ENCODE data around the gene RAB7A. TPM values are rescaled to one million over a fixed set of nuclear protein-coding genes. Genes with fewer than 3 reads are reported as not detected.

The RAB7A gene
- total and polyA plus RNA-seq, 11 donors = 143 to 343 (median 253) TPM

GRCh38 chr3:128701342-128702212, 24.4 kb upstream of the RAB7A start:
- intact Hi-C loops (cut with DNase I) = no loop called here
- Histone ChIP-seq H3K9me3 (no peaks in the 10 kb centered on the region), H3K27ac (peak overlapping the region in 1 of 12 donors; percentile 14), H3K4me1 (peaks cover 0 to 29% (median 0%) of the 10 kb centered on the region in 12 donors), H3K27me3 (no peaks in the 10 kb centered on the region), H3K36me3 (no peaks in the 10 kb centered on the region), H3K4me3 (no peak overlapping the region)
- TF ChIP-seq CTCF (IDR thresholded peaks at IDR 0.05) (no peak), POLR2A (IDR thresholded peaks at IDR 0.05) (no peak)
- peak in 2 of 5 donors; percentile 26 to 51 for DNase-seq
- WGBS, 4 donors = 69 to 80% (median 73%) methylated on average over 11 of the region's 11 CpGs
- no peak for ATAC-seq

GRCh38 chr3:128702391-128702790, 23.6 kb upstream of the RAB7A start:
- no peak for TF ChIP-seq POLR2A (IDR thresholded peaks at IDR 0.05)
- TF ChIP-seq CTCF (IDR thresholded peaks at IDR 0.05) = no peak
- WGBS, 4 donors = 92 to 96% (median 94%) methylated on average over 3 of the region's 3 CpGs
- H3K4me3 ChIP-seq = no peak overlapping the region

GRCh38 chr3:128703561-128703960, 22.4 kb upstream of the RAB7A start:
- ATAC-seq (no peak), DNase-seq (no peak)
- Histone ChIP-seq H3K4me1 (peaks cover 0 to 22% (median 0%) of the 10 kb centered on the region in 12 donors), H3K4me3 (no peak overlapping the region), H3K27me3 (no peaks in the 10 kb centered on the region), H3K36me3 (no peaks in the 10 kb centered on the region), H3K9me3 (no peaks in the 10 kb centered on the region), H3K27ac (no peak overlapping the region)
- TF ChIP-seq POLR2A (IDR thresholded peaks at IDR 0.05) = no peak
- TF ChIP-seq CTCF (IDR thresholded peaks at IDR 0.05) = no peak
- intact Hi-C loops (cut with DNase I) = no loop called here
- 90 to 97% (median 95%) methylated on average over 5 of the region's 5 CpGs for whole genome bisulfite sequencing, 4 donors

More at GRCh38 chr3:128702391-128702790, 23.6 kb upstream of the RAB7A start:
- peaks cover 0 to 29% (median 0%) of the 10 kb centered on the region in 12 donors for H3K4me1 ChIP-seq
- H3K36me3 ChIP-seq = no peaks in the 10 kb centered on the region
- H3K27me3 ChIP-seq = no peaks in the 10 kb centered on the region
- intact Hi-C loops (cut with DNase I) = no loop called here
- no peak for ATAC-seq
- no peak for DNase-seq
- H3K27ac ChIP-seq = no peak overlapping the region
- H3K9me3 ChIP-seq = no peaks in the 10 kb centered on the region

GRCh38 chr3:128706086-128706615, 19.8 kb upstream of the RAB7A start:
- Histone ChIP-seq H3K9me3 (no peaks in the 10 kb centered on the region), H3K4me1 (peaks cover 0 to 22% (median 0%) of the 10 kb centered on the region in 12 donors), H3K36me3 (no peaks in the 10 kb centered on the region), H3K27ac (no peak overlapping the region), H3K4me3 (no peak overlapping the region), H3K27me3 (no peaks in the 10 kb centered on the region)
- no peak for TF ChIP-seq CTCF (IDR thresholded peaks at IDR 0.05)
- TF ChIP-seq POLR2A (IDR thresholded peaks at IDR 0.05) = no peak
- DNase-seq = no peak
- no peak for ATAC-seq
- intact Hi-C loops (cut with DNase I) = no loop called here
- 82 to 93% (median 92%) methylated on average over 7 of the region's 7 CpGs for WGBS, 4 donors
